NCI-H748 (cell line): ENCODE data around the gene SAXO1.
"Not testable (repeated sequence)": the region's sequence is repeated elsewhere in the genome, so short reads cannot be mapped to it uniquely, and the experiment has no call there.

ENCODE experiments used
- DNase-seq: peaks from one replicate; lab custom pipeline; 2025; ENCODE audit not compliant: unreplicated experiment; lab: John Stamatoyannopoulos, UW

SAXO1 gene

DNA sequence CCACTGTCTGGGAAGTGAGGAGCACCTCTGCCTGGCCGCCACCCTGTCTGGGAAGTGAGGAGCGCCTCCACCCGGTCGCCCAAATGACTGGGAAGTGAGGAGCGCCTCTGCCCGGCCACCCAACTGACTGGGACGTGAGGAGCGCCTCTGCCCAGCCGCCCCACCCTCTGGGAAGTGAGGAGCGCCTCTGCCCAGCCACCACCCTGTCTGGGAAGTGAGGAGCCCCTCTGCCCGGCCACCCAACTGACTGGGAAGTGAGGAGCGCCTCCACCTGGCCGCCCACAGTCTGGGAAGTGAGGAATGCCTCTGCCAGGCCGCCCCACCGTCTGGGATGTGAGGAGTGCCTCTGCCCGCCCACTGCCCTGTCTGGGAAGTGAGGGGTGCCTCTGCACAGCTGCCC is 32.9 kb downstream of the SAXO1 start:
- DNase-seq, result no peak

DNA sequence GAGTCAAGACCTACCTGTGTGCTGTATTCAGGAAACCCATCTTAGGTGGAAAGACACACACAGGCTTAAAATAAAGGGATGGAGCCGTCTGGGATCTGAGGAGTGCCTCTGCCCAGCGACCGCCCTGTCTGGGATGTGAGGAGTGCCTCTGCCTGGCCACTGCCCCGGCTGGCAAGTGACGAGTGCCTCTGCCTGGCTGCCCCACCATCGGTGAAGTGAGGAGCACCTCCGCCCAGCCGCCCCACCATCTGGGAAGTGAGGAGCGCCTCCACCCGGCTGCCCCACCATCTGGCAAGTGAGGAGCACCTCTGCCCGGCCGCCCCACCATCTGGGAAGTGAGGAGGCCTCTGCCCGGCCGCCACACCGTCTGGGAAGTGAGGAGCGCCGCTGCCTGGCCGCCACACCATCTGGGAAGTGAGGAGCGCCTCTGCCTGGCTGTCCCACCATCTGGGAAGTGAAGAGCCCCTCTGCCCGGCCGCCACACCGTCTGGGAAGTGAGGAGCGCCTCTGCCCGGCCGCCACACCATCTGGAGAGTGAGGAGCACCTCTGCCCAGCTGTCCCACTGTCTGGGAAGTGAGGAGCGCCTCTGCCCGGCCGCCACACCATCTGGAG is 33.7 kb downstream of the SAXO1 start:
- no peak for DNase-seq

DNA sequence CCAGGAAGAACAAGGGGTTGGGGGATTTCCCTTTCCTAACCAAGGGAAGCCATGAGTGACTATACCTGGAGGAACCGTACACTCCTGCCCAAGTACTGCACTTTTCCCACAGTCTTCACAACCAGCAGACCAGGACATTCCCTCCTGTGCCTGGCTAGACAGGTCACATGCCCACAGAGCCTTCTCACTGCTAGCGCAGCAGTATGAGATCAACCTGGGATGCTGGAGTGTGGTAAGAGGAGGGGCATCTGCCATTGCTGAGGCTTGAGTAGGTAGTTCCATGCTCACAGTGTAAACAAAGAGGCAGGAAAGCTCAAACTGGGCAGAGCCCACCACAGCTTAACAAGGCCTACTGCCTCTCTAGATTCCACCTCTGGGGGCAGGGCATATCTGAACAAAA is 35.9 kb downstream of the SAXO1 start:
- no peak for DNase-seq

- DNase-seq, result peak; percentile 19
Measured at GRCh38 chr9:18996211-18996610, 36.8 kb downstream of the SAXO1 start.

- DNase-seq, result no peak
Measured at GRCh38 chr9:18994263-18994916, 38.6 kb downstream of the SAXO1 start.

GRCh38 chr9:18991197-18991596 is 41.8 kb downstream of the SAXO1 start:
- not testable (repeated sequence) for DNase-seq

DNA sequence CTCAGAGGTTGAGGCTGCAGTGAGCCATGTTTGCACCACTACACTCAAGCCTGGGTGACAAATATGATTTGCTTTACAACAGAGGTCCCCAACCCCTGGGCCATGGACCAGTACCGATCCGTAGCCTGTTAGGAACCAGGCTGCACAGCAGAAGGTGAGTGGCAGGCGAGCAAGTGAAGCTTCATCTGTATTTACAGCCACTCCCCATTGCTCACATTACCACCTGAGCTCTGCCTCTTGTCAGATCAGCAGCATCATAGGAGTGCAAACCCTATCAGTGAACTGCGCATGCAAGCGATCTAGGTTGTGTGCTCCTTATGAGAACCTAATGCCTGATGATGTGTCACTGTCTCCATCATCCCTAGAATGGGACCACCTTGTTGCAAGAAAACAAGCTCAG is 42.5 kb downstream of the SAXO1 start:
- no peak for DNase-seq

- DNase-seq, result no peak
Measured at GRCh38 chr9:18989865-18990264, 43.1 kb downstream of the SAXO1 start.

- DNase-seq, result no peak
Measured at GRCh38 chr9:18989097-18989496, 43.9 kb downstream of the SAXO1 start.

GRCh38 chr9:18988003-18988402 is 45.0 kb downstream of the SAXO1 start:
- no peak for DNase-seq

- no peak for DNase-seq
Measured at GRCh38 chr9:18985996-18986395, 47.0 kb downstream of the SAXO1 start.

GRCh38 chr9:18985464-18985951 is 47.5 kb downstream of the SAXO1 start:
- no peak for DNase-seq

DNA sequence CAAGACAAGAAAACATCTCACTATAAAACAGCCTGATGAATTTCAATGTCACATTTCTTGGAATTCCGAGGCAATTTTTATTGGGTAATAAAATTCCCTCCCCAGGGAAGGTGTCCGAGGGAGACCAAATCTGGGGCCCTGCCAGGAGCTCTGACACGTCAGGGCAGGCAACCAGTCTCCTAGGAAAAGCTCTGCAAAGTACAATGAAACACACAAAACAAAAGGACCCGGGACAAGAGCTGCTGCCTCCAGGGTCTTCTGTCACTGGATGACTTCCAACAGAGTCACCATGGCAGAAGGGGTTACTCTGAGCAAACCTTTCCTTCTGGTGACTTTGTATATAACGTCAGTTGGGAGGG is 50.8 kb downstream of the SAXO1 start:
- DNase-seq, result no peak

DNA sequence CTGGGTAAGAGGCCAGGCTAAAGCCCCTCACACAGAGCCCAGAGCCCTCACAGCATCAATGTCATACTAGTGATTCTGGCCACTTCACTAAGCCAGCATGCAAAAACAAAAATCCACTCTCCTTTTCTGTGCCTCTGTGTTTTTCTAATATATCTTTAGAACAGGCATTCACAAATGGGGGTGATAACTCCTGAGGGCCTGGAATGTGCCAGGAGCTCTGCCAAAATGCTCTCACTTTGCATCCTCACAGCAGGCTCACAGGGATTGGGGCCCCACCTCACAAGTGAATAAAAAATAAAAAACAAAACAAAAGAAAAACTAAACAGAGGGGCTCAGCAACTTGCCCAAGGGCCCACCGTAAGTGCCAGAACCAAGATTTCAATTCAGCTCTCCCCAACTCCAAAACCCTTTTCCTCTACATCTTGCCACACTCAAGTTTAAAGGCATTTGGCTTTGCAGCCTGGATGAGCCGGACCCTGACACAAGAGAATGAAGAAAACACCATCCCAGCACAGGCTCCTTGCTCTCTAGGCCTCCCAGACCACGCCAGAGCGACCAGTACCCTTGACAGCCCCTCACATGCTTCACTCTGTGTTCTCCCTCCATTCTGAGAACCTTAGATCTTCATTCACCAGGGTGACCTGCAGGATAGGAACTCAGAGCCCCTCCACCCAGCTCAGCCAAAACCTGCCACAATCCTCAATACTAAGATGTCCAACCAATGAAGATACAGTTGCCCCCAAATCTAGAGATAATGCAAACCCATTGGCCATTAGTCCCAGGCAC is 51.3 kb downstream of the SAXO1 start:
- DNase-seq, result no peak

DNA sequence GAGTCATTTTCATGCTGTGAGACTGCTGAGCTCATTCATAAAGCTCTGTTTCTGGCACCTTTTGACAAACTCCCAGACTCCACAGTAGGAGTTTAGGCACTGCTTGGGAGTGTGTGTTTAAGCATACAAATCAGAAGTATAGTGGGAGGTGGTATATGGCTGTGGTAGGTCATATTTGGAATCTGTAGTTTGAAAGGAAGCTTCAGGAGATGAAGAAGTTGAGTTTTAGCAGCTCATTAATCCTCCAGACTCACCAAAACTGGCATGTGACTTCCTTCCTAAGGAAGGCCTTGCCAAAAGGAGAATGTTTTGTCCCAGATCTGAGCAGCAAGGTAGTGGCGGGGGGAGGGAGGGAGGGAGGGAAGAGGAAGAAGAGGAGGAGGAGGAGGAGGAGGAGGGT is 52.8 kb downstream of the SAXO1 start:
- DNase-seq, result no peak

- no peak for DNase-seq
Measured at GRCh38 chr9:18979367-18979766, 53.6 kb downstream of the SAXO1 start.

- no peak for DNase-seq
Measured at GRCh38 chr9:18978188-18978587, 54.8 kb downstream of the SAXO1 start.

- DNase-seq, result no peak
Measured at GRCh38 chr9:18976709-18977531, 56.1 kb downstream of the SAXO1 start.

- DNase-seq, result no peak
Measured at GRCh38 chr9:18976221-18976708, 56.7 kb downstream of the SAXO1 start.

DNA sequence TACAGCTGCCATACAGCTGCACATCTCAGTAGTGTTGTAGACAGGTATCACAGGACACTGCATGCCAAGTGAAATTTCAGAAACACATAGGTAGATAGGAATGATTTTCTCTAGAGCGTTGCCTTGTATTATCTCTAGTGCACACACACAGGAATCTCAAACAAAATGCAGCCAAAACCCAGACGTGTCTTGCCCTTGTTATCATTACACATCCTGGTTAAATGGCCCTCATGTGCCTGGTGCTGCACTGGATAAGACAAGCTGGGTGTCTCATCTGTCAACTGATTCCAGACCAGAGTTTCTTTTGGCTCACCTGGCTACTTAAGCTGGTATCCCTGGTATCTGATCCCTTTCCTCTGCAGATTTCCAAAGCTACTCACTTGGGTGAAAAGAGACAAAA is 59.7 kb downstream of the SAXO1 start:
- DNase-seq, result no peak

DNA sequence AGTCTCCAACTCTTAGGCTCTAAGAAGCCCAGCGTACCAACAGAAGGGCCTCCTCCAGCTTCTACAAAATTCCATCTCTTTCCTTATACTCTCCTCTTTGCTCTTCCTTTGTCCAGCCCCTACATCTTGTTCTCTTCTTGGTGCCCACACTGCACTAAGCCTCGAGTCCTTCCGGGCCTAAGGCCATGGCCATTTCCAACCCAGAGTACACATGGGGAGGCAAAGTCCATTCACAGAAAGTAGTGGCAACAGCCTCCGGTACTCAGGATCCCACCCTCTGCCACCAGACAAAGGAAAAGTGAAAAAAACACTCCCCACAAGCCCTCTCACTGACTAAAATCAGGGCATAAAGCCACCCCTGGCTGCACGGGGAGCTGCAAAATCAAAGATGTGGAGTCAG is 60.3 kb downstream of the SAXO1 start:
- no peak for DNase-seq
